Fibroblast of the aortic adventitia (primary cell): ENCODE measurements around the gene FAM53B. TPM values are rescaled to one million over a fixed set of nuclear protein-coding genes. Genes with fewer than 3 reads are reported as not detected.

Experiments
- DNase-seq: peaks from one replicate; pipeline ENCODE4 v3.0.0-alpha.2; 2010; ENCODE audit warnings: low read depth
- H3K4me3 ChIP-seq: 2 replicates; pipeline ENCODE4 v1.5.1; 2011; ENCODE audit warnings: low read depth, mild to moderate bottlenecking, control low read depth, low read length, moderate library complexity
- CTCF ChIP-seq: IDR thresholded peaks from 2 replicates; pipeline ENCODE4 v1.5.1; 2011; ENCODE audit warnings: mild to moderate bottlenecking, low read length, control low read depth, inconsistent platforms; ENCODE audit not compliant: insufficient read depth
- small RNA-seq: library from RNA; depleted of rRNA; stranded (forward); fragments of <200 nt; gene quantifications from one replicate; pipeline ENCODE3, GENCODE V24; 2012
- total RNA-seq: library from RNA; depleted of rRNA; stranded (reverse); fragments of >200 nt; gene quantifications from 2 replicates; pipeline ENCODE4 v1.2.3, GENCODE V29; 2012; ENCODE audit warnings: low replicate concordance

FAM53B gene
- total RNA-seq, 1 donor, result 9.2 TPM

DNA sequence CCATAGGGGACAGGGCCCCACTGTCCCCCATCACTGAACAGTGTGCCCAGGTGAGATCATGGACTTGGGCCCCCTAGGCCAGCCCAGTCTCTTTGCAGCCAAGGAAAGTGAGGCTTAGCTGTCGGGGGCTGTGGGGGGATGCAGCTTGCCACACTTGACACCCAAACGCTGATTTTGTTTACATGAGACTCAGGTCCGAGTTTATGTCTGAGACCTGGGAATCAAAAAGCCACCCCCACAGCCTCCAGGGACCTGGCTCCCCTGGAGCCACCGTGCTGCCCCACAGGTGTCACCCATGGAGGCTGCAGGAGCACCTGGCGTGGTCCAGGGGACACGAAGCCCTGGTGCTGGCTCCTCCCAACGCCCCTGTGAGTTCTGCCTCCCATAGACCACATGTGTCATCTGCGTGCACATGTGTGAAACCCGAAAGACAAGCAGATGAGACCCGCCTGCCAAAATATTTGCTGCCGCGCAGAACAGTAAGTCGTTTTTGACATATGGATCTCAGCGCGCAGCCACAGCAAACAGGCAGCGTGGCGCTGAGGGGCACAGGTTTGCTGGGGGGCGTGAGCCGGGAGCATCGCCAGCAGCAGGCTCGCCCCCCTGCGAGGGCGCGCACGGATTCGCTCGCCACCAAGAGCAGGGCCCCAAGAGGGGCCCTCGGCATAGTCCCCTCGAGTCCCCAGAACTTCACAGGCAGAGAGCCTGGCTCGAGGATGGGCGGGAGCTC lies 170.3 kb downstream of the FAM53B start:
- DNase-seq, result no peak
- no peak for TF ChIP-seq CTCF
- H3K4me3 ChIP-seq, result no peak overlapping the region

- no peak for DNase-seq
- no peak for TF ChIP-seq CTCF
- H3K4me3 ChIP-seq, result no peak overlapping the region
These were observed 171.4 kb downstream of the FAM53B start for GRCh38 chr10:124572751-124573150.

GRCh38 chr10:124570646-124571045 lies 173.5 kb downstream of the FAM53B start:
- no peak for TF ChIP-seq CTCF
- DNase-seq, result no peak
- H3K4me3 ChIP-seq, result no peak overlapping the region

DNA sequence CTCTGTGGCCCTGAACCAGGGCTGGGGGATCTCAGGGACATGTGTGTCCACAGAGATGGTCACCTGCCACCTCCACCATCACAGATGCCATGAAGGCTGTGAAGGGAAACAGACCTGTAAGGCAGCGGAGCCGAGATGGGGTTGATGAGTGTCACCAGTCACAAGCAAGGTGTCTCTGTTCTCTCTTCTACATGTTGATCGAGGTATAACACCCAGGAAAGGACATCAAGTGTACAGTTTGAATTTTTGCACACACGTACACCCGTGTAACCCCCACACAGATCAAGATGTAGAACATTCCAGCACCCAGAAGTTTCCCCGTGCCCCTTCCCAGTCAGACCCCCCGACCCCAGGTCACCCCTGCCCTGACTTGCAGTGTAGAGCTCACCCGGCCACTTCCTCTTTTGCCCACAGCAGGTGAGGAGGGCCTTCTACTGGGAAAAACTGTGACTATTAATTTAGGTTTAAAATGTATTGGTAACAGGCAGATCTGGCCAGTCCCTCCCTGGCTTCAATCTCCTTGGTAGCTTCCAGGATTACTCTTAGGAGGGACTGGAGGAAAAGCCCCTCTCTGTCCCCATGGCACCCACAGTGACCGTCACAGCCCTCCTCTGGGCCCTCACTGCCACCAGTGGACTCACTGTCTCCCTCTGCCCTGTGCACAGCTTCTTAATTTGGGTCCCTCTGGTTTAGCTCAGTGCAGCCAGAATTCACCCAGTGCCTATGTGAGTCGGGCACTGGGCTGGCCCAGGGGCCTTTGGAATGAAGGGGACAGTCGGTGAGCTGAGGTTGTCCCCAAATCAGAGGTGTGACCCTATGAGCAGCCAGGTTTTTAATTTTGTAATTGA lies 174.3 kb downstream of the FAM53B start:
- H3K4me3 ChIP-seq, result no peak overlapping the region
- TF ChIP-seq CTCF, result no peak
- DNase-seq, result no peak

Small RNAs within 50 kb of the gene (small RNA-seq; reads per million reads assigned to genes)
- not detected for gene RF00019

Other genes with a start within 250 kb of the FAM53B start
- 25.3 TPM in 2 replicates for gene EEF1AKMT2, start 47.5 kb upstream of the FAM53B start, total RNA-seq
- 9.1 and 17.1 TPM in 2 replicates for gene ABRAXAS2, start 57.4 kb upstream of the FAM53B start, total RNA-seq
- gene ZRANB1, start 197.7 kb upstream of the FAM53B start, total RNA-seq, result 19.6 and 22.3 TPM in 2 replicates